ENCODE results near the gene EIF2B5. TPM values are rescaled to one million over a fixed set of nuclear protein-coding genes. Genes with fewer than 3 reads are reported as not detected.
A peak's percentile ranks its signal among the peaks of the same experiment; 100 is the strongest.

EIF2B5 gene
- total and polyA plus RNA-seq, 9 of the 15 experiments (the other 6 are each of a cell fraction or from before 2014, with no cell fraction given), result 19.1 to 92.4 (median 74.0) TPM

GRCh38 chr3:184133840-184134745 lies 1.1 kb upstream of the EIF2B5 start:
- Histone ChIP-seq H3K4me3 (peak overlapping the region; percentile 97), H2AFZ (ENCODE audit: low read depth, low read length) (peak overlapping the region; percentile 95), H3K36me3 (ENCODE audit: control insufficient read depth, insufficient read depth, low read length) (peaks cover 25% of the 10 kb centered on the region; the same call in 2 of the 3 replicates), H3K4me2 (ENCODE audit: insufficient read depth, low read length) (peak overlapping the region; percentile 100), H3K9me1 (ENCODE audit: control insufficient read depth, insufficient read depth, low read length) (no peaks in the 10 kb centered on the region), H3K9ac (ENCODE audit: insufficient read depth in 1 of 2, low read depth in 2 of 2, low read length in 2 of 2) (peak overlapping the region; percentile 99 to 100), H3K27me3 (ENCODE audit: control insufficient read depth in 2 of 2, insufficient read depth in 2 of 2, low read length in 2 of 2) (no peaks in the 10 kb centered on the region; a peak in 1 of 5 replicates), H4K20me1 (replicated peaks; ENCODE audit: control insufficient read depth, insufficient read depth, low read length) (no peaks in the 10 kb centered on the region), H3K9me3 (replicated peaks; ENCODE audit: control insufficient read depth, insufficient read depth, low read depth, low read length) (no peaks in the 10 kb centered on the region), H3K79me2 (ENCODE audit: control insufficient read depth, insufficient read depth, low read length) (peaks cover 54% of the 10 kb centered on the region), H3K27ac (ENCODE audit: extremely low read depth, low read depth, low read length) (peak overlapping the region; percentile 92), H3K4me1 (replicated peaks in 1 of 2; ENCODE audit: control insufficient read depth in 2 of 2, insufficient read depth in 2 of 2, low read length in 2 of 2) (peaks cover 7 to 13% of the 10 kb centered on the region in 2 experiments; a peak in 4 of 5 replicates)
- peak; percentile 82 for ATAC-seq
- under 1% methylated on average over 37 of the region's 37 CpGs for WGBS (ENCODE audit: insufficient coverage, low coverage, missing lambda C conversion rate)
- intact Hi-C loops (cut with micrococcal nuclease) (loop anchor here (2.0 to 5.0 kb wide), 3 partner anchors 21 to 113 kb away; partner anchors contain the start of genes ALG3, DVL3 and EEF1AKMT4), in situ Hi-C loops (cut with MboI) (no loop called here)
- peak; percentile 61 to 93 (median 70) for DNase-seq (ENCODE audit: extremely low read depth in 1 of 4, low spot score in 3 of 4)
- POLR2A ChIA-PET, result interaction anchor here (0.6 to 3.9 kb wide), 8 partner anchors 9 to 238 kb away, joined by 3 to 48 read pairs (median 6); partner anchors contain the start of genes ABCC5 and DVL3
- no TSS peak for BruUV-seq (replicated peaks)
- FAIRE-seq, result peak; percentile 72
- CTCF ChIA-PET (ENCODE audit: low intra/inter-chr PET ratio), result interaction anchor here (0.7 kb wide), 1 partner anchor 106 kb away, joined by 3 read pairs; no protein-coding TSS in a partner anchor
- peak; percentile 39 to 59; a peak in 1 of 4 replicates for TF ChIP-seq MLLT1 (IDR thresholded peaks at IDR 0.05)
- peak; percentile 84 for TF ChIP-seq TFAP4 (CRISPR knock-in tag; IDR thresholded peaks at IDR 0.05; ENCODE audit: borderline replicate concordance)
- TF ChIP-seq SNAPC5 (CRISPR knock-in tag; IDR thresholded peaks at IDR 0.05), result no peak
- TF ChIP-seq NBN (IDR thresholded peaks at IDR 0.05; ENCODE audit: low read depth), result no peak; the same call in 1 of the 2 replicates
- TF ChIP-seq ASH1L (IDR thresholded peaks at IDR 0.05; ENCODE audit: borderline replicate concordance, low read depth, partially characterized antibody), result no peak
- TF ChIP-seq NR2C1 (IDR thresholded peaks at IDR 0.05), result peak; percentile 54; the same call in 1 of the 2 replicates
- peak; percentile 74 for TF ChIP-seq NR2C1 (tag; IDR thresholded peaks at IDR 0.05)
- TF ChIP-seq ARID3A (IDR thresholded peaks at IDR 0.05; ENCODE audit: borderline replicate concordance, low read depth, low read length), result no peak
- peak; percentile 99 for TF ChIP-seq MYC (IDR thresholded peaks at IDR 0.05; ENCODE audit: low read depth, low read length)
- TF ChIP-seq MYC (CRISPR knock-in tag; IDR thresholded peaks at IDR 0.05; ENCODE audit: borderline replicate concordance, low read depth), result peak; percentile 84; the same call in 1 of the 2 replicates
- TF ChIP-seq ZNF23 (CRISPR knock-in tag; IDR thresholded peaks at IDR 0.05), result no peak
- peak; percentile 66; the same call in 1 of the 2 replicates for TF ChIP-seq ZNF311 (CRISPR knock-in tag; IDR thresholded peaks at IDR 0.05)
- no peak for TF ChIP-seq ID3 (CRISPR knock-in tag; IDR thresholded peaks at IDR 0.05)
- TF ChIP-seq ID3 (tag; IDR thresholded peaks at IDR 0.05), result peak; percentile 69
